Measurements from ENCODE around the gene GPATCH2L.

The GPATCH2L gene

DNA sequence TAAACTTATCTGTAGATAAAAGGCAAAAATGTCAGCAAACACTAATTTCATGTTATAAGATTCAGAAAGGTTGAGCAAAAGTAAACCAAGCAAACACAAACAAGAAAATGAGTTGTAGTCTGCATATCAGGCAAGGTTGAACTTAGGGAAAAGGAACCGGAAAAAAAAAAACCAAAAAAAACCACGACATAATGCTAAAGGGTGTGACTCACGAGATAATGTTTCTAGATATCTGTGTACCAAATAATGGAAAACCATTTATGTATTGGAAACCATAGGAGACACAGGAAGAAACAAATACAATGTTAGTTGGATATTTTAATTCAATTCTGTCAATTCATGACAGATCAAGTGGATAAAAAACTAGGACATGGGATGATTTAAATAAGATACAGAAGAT lies 60.5 kb downstream of the GPATCH2L start:
- FAIRE-seq, result peak; percentile 32
- TF ChIP-seq, protein P1, sequence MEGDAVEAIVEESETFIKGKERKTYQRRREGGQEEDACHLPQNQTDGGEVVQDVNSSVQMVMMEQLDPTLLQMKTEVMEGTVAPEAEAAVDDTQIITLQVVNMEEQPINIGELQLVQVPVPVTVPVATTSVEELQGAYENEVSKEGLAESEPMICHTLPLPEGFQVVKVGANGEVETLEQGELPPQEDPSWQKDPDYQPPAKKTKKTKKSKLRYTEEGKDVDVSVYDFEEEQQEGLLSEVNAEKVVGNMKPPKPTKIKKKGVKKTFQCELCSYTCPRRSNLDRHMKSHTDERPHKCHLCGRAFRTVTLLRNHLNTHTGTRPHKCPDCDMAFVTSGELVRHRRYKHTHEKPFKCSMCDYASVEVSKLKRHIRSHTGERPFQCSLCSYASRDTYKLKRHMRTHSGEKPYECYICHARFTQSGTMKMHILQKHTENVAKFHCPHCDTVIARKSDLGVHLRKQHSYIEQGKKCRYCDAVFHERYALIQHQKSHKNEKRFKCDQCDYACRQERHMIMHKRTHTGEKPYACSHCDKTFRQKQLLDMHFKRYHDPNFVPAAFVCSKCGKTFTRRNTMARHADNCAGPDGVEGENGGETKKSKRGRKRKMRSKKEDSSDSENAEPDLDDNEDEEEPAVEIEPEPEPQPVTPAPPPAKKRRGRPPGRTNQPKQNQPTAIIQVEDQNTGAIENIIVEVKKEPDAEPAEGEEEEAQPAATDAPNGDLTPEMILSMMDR (IDR thresholded peaks at IDR 0.05; ENCODE audit: insufficient read depth, missing control alignments), result no peak

DNA sequence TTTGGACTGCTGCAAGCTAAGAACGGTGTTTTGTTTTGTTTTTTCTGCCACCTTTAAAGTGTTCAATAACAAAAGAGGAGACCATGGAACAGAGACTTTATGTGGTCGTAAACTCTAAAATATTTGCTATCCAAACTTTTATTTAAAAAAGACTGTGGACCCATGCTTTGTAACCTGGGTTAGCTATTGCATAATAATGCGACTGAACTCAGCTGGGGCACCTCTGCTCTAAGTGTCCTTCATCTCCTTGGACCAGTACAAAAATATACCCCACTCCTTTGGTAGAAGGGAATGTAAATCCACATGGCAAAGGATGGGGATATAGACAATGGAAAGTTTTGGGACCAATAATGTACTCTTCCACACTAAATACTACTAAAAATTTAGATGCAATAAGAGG lies 65.5 kb downstream of the GPATCH2L start:
- FAIRE-seq, result no peak
- DNase-seq (ENCODE audit: insufficient read length, low spot score), result no peak
- TF ChIP-seq, protein P1 (IDR thresholded peaks at IDR 0.05; ENCODE audit: insufficient read depth, missing control alignments), result no peak

More for the DNA sequence above, 60.5 kb downstream of the GPATCH2L start:
- no peak for DNase-seq (ENCODE audit: insufficient read length, low spot score)

DNA sequence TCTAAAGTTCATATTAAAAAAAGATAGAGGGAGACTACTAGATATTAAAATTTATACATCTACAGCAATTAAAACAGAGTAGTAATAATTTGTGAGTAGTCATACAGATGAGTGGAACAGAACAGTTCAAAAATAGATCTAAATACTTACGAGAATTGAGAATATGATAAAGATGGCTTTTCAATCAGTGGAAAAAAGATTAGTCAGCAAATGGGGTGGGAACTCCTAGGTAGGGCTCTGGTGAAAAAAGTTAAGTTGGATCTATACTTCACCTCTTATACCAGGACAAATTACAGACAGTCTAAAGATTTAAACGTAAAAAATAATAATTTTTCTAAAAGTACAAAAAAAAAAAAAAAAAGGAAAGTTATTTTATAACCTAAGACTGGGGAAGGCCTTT lies 66.9 kb downstream of the GPATCH2L start:
- no peak for FAIRE-seq
- DNase-seq (ENCODE audit: insufficient read length, low spot score), result no peak
- TF ChIP-seq, protein P1 (IDR thresholded peaks at IDR 0.05; ENCODE audit: insufficient read depth, missing control alignments), result no peak

DNA sequence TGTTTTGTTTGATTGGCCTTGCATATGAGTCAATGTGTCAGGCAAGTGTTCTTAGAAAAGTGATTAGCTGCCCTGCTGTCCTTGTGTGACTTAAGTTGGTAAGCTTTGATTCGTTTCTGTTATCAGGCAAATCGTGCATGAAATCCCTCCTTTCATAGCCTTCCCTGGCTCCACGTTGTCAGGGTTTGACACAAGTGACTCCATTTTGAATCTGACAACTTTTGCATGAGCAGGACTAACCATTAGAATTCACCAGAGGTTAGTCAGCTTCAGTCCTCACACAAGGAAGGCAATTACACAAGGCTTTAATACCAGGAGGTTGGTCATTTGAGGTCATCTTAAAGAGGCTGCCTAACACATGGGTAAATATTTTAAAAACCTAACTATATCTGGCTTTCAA lies 68.2 kb downstream of the GPATCH2L start:
- FAIRE-seq (no peak), DNase-seq (ENCODE audit: insufficient read length, low spot score) (no peak)
- TF ChIP-seq, protein P1 (IDR thresholded peaks at IDR 0.05; ENCODE audit: insufficient read depth, missing control alignments), result no peak

DNA sequence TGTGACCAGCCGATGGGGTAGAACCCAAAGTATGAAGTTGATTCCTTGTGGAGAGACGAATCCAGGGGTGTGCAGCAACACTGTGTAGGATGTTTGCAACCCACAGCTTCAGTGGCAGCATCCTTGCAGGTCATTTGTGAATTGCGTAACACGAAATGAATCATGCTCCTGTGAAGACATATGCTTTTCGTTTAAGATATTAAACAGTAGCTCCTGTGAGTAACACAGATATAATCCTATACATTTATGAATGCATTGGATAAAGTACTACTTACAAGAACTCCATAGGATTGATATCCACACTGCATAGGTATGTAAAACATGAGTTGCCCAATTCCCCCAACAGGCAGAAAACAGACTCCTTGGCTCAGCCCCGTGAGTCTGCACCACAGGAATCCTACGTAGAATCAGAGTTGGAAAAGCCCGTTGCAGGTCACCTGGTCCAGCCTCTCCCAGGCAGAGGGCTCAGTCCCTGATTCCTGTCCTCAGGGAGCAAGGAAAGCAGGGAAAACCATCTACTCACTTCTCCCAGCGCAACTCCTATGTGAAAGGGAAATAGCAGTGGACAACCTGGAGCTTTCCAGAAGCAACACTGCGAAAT lies 75.8 kb downstream of the GPATCH2L start:
- no peak for DNase-seq (ENCODE audit: insufficient read length, low spot score)
- FAIRE-seq, result no peak
- TF ChIP-seq, protein P1 (IDR thresholded peaks at IDR 0.05; ENCODE audit: insufficient read depth, missing control alignments), result no peak

DNA sequence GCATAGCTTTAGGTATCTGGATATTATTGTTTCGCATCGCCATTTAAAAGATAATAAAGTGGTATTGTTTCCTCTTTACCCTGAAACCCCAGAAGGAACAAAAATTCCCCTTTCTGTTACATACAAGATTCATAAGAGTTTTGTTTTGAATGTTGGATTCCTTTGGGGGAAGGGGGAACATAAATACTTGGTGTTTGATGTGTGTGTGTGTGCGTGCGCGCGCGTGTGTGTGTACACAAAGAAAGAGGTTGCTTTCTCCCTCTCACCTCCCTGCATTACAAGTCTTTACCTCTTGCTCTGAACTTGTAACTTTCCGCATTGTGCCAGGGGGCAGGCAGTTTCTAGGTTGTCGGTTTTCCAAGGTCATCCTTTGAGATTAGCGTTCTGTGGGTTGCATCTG lies 76.4 kb downstream of the GPATCH2L start:
- TF ChIP-seq, protein P1 (IDR thresholded peaks at IDR 0.05; ENCODE audit: insufficient read depth, missing control alignments), result no peak
- no peak for DNase-seq (ENCODE audit: insufficient read length, low spot score)
- FAIRE-seq, result no peak

DNA sequence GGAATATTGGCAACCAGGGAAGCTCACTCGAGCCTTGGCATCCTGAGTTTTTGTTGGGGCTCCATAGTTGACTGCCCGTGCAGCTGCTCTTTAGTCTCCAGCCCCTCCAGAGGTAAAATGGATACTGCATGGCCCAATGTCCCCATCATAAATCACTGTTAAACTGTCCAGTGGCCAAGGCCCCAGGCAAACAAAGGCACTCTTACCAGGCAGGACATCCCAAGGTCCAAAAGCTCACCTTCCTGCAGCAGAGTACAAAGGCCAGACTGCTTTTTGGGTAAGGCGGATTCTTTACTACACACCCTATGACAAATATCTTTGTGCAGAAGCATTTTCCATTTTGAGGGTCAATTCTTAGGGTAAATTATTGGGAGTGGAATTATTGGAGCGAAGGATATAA lies 81.1 kb downstream of the GPATCH2L start:
- DNase-seq (ENCODE audit: insufficient read length, low spot score) (no peak), FAIRE-seq (no peak)
- TF ChIP-seq, protein P1 (IDR thresholded peaks at IDR 0.05; ENCODE audit: insufficient read depth, missing control alignments), result no peak
